ENCODE measurements around the gene ZNF600. TPM values are rescaled to one million over a fixed set of nuclear protein-coding genes. Genes with fewer than 3 reads are reported as not detected.
"Not testable (repeated sequence)": the region's sequence is repeated elsewhere in the genome, so short reads cannot be mapped to it uniquely, and the experiment has no call there.

The ZNF600 gene
- polyA plus RNA-seq, 3 donors: 1.9 to 9.2 (median 2.5) TPM

- H3K4me3 Mint-ChIP-seq: no peak overlapping the region
- TF ChIP-seq CTCF (IDR thresholded peaks at IDR 0.05): no peak
- Histone ChIP-seq H3K27ac (ENCODE audit: low read depth in 1 of 2, low read length in 2 of 2) (no peak overlapping the region), H3K27me3 (ENCODE audit: control insufficient read depth in 2 of 2, insufficient read depth in 2 of 2, low read length in 2 of 2) (no peaks in the 10 kb centered on the region), H3K4me1 (ENCODE audit: control insufficient read depth in 1 of 2, insufficient read depth in 2 of 2, low read length in 2 of 2) (no peaks in the 10 kb centered on the region), H3K9me3 (replicated peaks in 1 of 2; ENCODE audit: control insufficient read depth in 1 of 2, insufficient read depth in 1 of 2, low read length in 2 of 2) (peaks cover 66 to 76% of the 10 kb centered on the region in 2 donors), H2AFZ (ENCODE audit: insufficient read depth, low read depth, low read length, poor library complexity, severe bottlenecking) (no peak overlapping the region), H3K79me2 (ENCODE audit: insufficient read depth, low read length) (no peaks in the 10 kb centered on the region), H4K20me1 (ENCODE audit: insufficient read depth, low read length) (no peaks in the 10 kb centered on the region), H3K4me3 (replicated peaks in 1 of 3; ENCODE audit: low read depth in 2 of 3, low read length in 3 of 3) (no peak overlapping the region), H3K4me2 (replicated peaks; ENCODE audit: extremely low read depth, low read length, poor library complexity, severe bottlenecking) (no peak overlapping the region), H3K9ac (ENCODE audit: insufficient read depth, low read length, poor library complexity, severe bottlenecking) (no peak overlapping the region), H3K36me3 (replicated peaks in 1 of 2; ENCODE audit: control insufficient read depth in 1 of 2, insufficient read depth in 2 of 2, low read length in 2 of 2) (peaks cover 37 to 63% of the 10 kb centered on the region in 2 donors)
- no peak for DNase-seq
- peaks cover 59 to 75% of the 10 kb centered on the region in 2 donors for H3K36me3 Mint-ChIP-seq
- no peaks in the 10 kb centered on the region for H3K4me1 Mint-ChIP-seq
- no peaks in the 10 kb centered on the region for H3K27me3 Mint-ChIP-seq (ENCODE audit: low read depth in 3 of 3)
- intact Hi-C loops (cut with micrococcal nuclease): no loop called here
- 98% methylated on average over 29 of the region's 32 CpGs for WGBS (ENCODE audit: insufficient coverage)
- H3K27ac Mint-ChIP-seq: no peak overlapping the region
- H3K9me3 Mint-ChIP-seq: peaks cover 47 to 85% (median 78%) of the 10 kb centered on the region in 7 donors
These were observed 23.2 kb upstream of the ZNF600 start for GRCh38 chr19:52809801-52810200.

- H2AFZ ChIP-seq (ENCODE audit: insufficient read depth, low read depth, low read length, poor library complexity, severe bottlenecking); H3K4me2 ChIP-seq (replicated peaks; ENCODE audit: extremely low read depth, low read length, poor library complexity, severe bottlenecking); H3K79me2 ChIP-seq (ENCODE audit: insufficient read depth, low read length); H3K4me3 Mint-ChIP-seq; H3K27me3 Mint-ChIP-seq (ENCODE audit: low read depth in 3 of 3); intact Hi-C loops (cut with micrococcal nuclease); H3K4me1 Mint-ChIP-seq; H3K27ac Mint-ChIP-seq; H3K4me1 ChIP-seq (ENCODE audit: control insufficient read depth in 1 of 2, insufficient read depth in 2 of 2, low read length in 2 of 2); H3K27ac ChIP-seq (ENCODE audit: low read depth in 1 of 2, low read length in 2 of 2); H3K27me3 ChIP-seq (ENCODE audit: control insufficient read depth in 2 of 2, insufficient read depth in 2 of 2, low read length in 2 of 2); H4K20me1 ChIP-seq (ENCODE audit: insufficient read depth, low read length); DNase-seq; H3K9ac ChIP-seq (ENCODE audit: insufficient read depth, low read length, poor library complexity, severe bottlenecking): not testable (repeated sequence)
- H3K4me3 ChIP-seq (replicated peaks in 1 of 3; ENCODE audit: low read depth in 2 of 3, low read length in 3 of 3): peak overlapping the region in 1 of 3 experiments; percentile 32
- 100% methylated on average over 1 of the region's 9 CpGs for WGBS (ENCODE audit: insufficient coverage)
- peaks cover 34 to 54% of the 10 kb centered on the region in 2 donors for H3K36me3 ChIP-seq (replicated peaks in 1 of 2; ENCODE audit: control insufficient read depth in 1 of 2, insufficient read depth in 2 of 2, low read length in 2 of 2)
- H3K9me3 ChIP-seq (replicated peaks in 1 of 2; ENCODE audit: control insufficient read depth in 1 of 2, insufficient read depth in 1 of 2, low read length in 2 of 2): peaks cover 56 to 97% of the 10 kb centered on the region in 2 donors
- H3K36me3 Mint-ChIP-seq: peaks cover 40 to 45% of the 10 kb centered on the region in 2 donors
- peaks cover 64 to 96% (median 91%) of the 10 kb centered on the region in 7 donors for H3K9me3 Mint-ChIP-seq
These were observed 13.5 kb upstream of the ZNF600 start for GRCh38 chr19:52799950-52800640.
